ENCODE data around the gene UMODL1.

UMODL1 gene

DNA sequence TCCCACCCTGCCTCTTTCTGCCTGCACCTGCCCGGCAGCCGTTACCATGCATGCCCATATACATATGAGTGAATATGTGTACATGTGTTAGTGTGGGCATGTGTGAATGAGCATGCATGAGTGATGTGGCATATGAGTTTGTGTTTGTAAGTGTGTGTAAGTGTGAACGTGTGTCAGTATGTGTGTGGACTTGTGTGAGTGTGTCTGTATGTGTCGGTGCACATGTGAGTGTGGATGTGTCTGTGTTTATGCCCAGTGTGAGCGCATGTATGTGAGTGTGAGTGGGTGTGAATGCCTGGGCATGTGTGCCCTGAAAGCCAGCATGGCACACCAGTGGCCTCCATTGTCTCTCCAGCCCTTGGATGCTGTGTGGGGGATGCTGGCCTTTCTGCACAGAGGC lies 2.5 kb upstream of the UMODL1 start:
- Histone ChIP-seq H3K27ac (replicated peaks) (no peak overlapping the region), H3K4me3 (replicated peaks; ENCODE audit: insufficient read depth, low read length) (no peak overlapping the region), H3K27me3 (ENCODE audit: insufficient read depth, poor library complexity, severe bottlenecking) (peaks cover 2% of the 10 kb centered on the region)
- TF ChIP-seq SPI1 (IDR thresholded peaks at IDR 0.05; ENCODE audit: borderline replicate concordance, low read depth), result no peak
- no peak for TF ChIP-seq GABPA (IDR thresholded peaks at IDR 0.05; ENCODE audit: low read depth)
- TF ChIP-seq POLR2AphosphoS5 (IDR thresholded peaks at IDR 0.05; ENCODE audit: low read depth), result no peak
- TF ChIP-seq, protein P1, sequence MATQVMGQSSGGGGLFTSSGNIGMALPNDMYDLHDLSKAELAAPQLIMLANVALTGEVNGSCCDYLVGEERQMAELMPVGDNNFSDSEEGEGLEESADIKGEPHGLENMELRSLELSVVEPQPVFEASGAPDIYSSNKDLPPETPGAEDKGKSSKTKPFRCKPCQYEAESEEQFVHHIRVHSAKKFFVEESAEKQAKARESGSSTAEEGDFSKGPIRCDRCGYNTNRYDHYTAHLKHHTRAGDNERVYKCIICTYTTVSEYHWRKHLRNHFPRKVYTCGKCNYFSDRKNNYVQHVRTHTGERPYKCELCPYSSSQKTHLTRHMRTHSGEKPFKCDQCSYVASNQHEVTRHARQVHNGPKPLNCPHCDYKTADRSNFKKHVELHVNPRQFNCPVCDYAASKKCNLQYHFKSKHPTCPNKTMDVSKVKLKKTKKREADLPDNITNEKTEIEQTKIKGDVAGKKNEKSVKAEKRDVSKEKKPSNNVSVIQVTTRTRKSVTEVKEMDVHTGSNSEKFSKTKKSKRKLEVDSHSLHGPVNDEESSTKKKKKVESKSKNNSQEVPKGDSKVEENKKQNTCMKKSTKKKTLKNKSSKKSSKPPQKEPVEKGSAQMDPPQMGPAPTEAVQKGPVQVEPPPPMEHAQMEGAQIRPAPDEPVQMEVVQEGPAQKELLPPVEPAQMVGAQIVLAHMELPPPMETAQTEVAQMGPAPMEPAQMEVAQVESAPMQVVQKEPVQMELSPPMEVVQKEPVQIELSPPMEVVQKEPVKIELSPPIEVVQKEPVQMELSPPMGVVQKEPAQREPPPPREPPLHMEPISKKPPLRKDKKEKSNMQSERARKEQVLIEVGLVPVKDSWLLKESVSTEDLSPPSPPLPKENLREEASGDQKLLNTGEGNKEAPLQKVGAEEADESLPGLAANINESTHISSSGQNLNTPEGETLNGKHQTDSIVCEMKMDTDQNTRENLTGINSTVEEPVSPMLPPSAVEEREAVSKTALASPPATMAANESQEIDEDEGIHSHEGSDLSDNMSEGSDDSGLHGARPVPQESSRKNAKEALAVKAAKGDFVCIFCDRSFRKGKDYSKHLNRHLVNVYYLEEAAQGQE (IDR thresholded peaks at IDR 0.05; ENCODE audit: insufficient replicate concordance, low read depth), result no peak
- TF ChIP-seq, protein P2, sequence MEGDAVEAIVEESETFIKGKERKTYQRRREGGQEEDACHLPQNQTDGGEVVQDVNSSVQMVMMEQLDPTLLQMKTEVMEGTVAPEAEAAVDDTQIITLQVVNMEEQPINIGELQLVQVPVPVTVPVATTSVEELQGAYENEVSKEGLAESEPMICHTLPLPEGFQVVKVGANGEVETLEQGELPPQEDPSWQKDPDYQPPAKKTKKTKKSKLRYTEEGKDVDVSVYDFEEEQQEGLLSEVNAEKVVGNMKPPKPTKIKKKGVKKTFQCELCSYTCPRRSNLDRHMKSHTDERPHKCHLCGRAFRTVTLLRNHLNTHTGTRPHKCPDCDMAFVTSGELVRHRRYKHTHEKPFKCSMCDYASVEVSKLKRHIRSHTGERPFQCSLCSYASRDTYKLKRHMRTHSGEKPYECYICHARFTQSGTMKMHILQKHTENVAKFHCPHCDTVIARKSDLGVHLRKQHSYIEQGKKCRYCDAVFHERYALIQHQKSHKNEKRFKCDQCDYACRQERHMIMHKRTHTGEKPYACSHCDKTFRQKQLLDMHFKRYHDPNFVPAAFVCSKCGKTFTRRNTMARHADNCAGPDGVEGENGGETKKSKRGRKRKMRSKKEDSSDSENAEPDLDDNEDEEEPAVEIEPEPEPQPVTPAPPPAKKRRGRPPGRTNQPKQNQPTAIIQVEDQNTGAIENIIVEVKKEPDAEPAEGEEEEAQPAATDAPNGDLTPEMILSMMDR (IDR thresholded peaks at IDR 0.05; ENCODE audit: insufficient read depth, low read length), result no peak
- no peak for DNase-seq (ENCODE audit: low read depth in 1 of 2, low spot score in 1 of 2)

DNA sequence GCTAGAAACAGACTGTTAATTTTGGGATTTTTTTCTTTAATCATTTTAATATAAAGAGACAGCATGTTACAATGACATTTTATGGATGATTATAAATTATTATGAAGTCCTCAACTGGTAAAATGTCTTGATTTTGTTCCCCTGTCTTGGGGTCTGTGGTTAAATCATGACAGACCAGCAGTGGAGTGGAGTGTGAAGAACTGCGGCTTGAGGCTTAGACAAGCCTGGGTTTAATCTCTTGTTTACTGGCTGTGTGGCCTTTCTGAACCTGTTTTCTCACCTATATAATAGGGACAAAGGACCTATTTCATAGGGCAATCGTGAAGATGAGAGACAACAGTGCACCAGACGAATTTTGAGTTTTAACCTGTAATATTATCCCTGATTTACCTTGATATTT lies 1.8 kb upstream of the UMODL1 start:
- DNase-seq (ENCODE audit: low read depth in 1 of 2, low spot score in 1 of 2), result no peak
- TF ChIP-seq POLR2AphosphoS5 (IDR thresholded peaks at IDR 0.05; ENCODE audit: low read depth), result no peak
- no peak for TF ChIP-seq GABPA (IDR thresholded peaks at IDR 0.05; ENCODE audit: low read depth)
- no peak overlapping the region for H3K4me3 ChIP-seq (replicated peaks; ENCODE audit: insufficient read depth, low read length)
- H3K27ac ChIP-seq (replicated peaks), result no peak overlapping the region
- peaks cover 2% of the 10 kb centered on the region for H3K27me3 ChIP-seq (ENCODE audit: insufficient read depth, poor library complexity, severe bottlenecking)

- DNase-seq (ENCODE audit: low read depth in 1 of 2, low spot score in 1 of 2), result no peak
- Histone ChIP-seq H3K27ac (replicated peaks) (no peak overlapping the region), H3K27me3 (ENCODE audit: insufficient read depth, poor library complexity, severe bottlenecking) (peaks cover 2% of the 10 kb centered on the region), H3K4me3 (replicated peaks; ENCODE audit: insufficient read depth, low read length) (no peak overlapping the region)
- TF ChIP-seq GABPA (IDR thresholded peaks at IDR 0.05; ENCODE audit: low read depth) (no peak), POLR2AphosphoS5 (IDR thresholded peaks at IDR 0.05; ENCODE audit: low read depth) (no peak), SPI1 (IDR thresholded peaks at IDR 0.05; ENCODE audit: borderline replicate concordance, low read depth) (no peak)
- TF ChIP-seq, protein P2 (IDR thresholded peaks at IDR 0.05; ENCODE audit: insufficient read depth, low read length), result no peak
- TF ChIP-seq, protein P1 (IDR thresholded peaks at IDR 0.05; ENCODE audit: insufficient replicate concordance, low read depth), result no peak
These were observed 1.3 kb upstream of the UMODL1 start for GRCh38 chr21:42069843-42070242.

- no peak for DNase-seq (ENCODE audit: low read depth in 1 of 2, low spot score in 1 of 2)
- Histone ChIP-seq H3K4me3 (replicated peaks; ENCODE audit: insufficient read depth, low read length) (no peak overlapping the region), H3K27me3 (ENCODE audit: insufficient read depth, poor library complexity, severe bottlenecking) (peaks cover 2% of the 10 kb centered on the region), H3K27ac (replicated peaks) (no peak overlapping the region)
- TF ChIP-seq GABPA (IDR thresholded peaks at IDR 0.05; ENCODE audit: low read depth), result no peak
- TF ChIP-seq SPI1 (IDR thresholded peaks at IDR 0.05; ENCODE audit: borderline replicate concordance, low read depth), result no peak
- TF ChIP-seq, protein P1 (IDR thresholded peaks at IDR 0.05; ENCODE audit: insufficient replicate concordance, low read depth), result no peak
- TF ChIP-seq POLR2AphosphoS5 (IDR thresholded peaks at IDR 0.05; ENCODE audit: low read depth), result no peak
- TF ChIP-seq, protein P2 (IDR thresholded peaks at IDR 0.05; ENCODE audit: insufficient read depth, low read length), result no peak
These were observed 2.3 kb downstream of the UMODL1 start for GRCh38 chr21:42073145-42074099.
